Epithelial cell of esophagus (primary cell): Measurements from ENCODE around the gene SPINK9.

Experiments used
- DNase-seq: peaks from one replicate; pipeline ENCODE4 v3.0.0; 2010; ENCODE audit warnings: low read depth
- H3K4me3 ChIP-seq: 2 replicates; pipeline ENCODE4 v1.5.1; 2011; ENCODE audit warnings: mild to moderate bottlenecking, low read length, control low read depth
- CTCF ChIP-seq: IDR thresholded peaks from 2 replicates; pipeline ENCODE4 v1.5.1; 2011; ENCODE audit warnings: low read depth, mild to moderate bottlenecking, low read length, control low read depth, inconsistent platforms; ENCODE audit not compliant: insufficient read depth; ENCODE audit errors: missing control alignments

Gene SPINK9

GRCh38 chr5:148335259-148335658 is at the start of gene SPINK9:
Gene SPINK9, plus strand, starts transcription at chr5:148335559. Its CDS starts 55 bp downstream, at chr5:148335614.
- TF ChIP-seq CTCF, result no peak
- no peak within 1 kb of the TSS for H3K4me3 ChIP-seq
- no peak for DNase-seq

- H3K4me3 ChIP-seq, result no peak overlapping the region
- TF ChIP-seq CTCF, result peak; percentile 66
- DNase-seq, result peak; percentile 46
These were observed 44.8 kb upstream of the SPINK9 start for GRCh38 chr5:148290271-148291195.

GRCh38 chr5:148297731-148298130 is 37.6 kb upstream of the SPINK9 start:
- TF ChIP-seq CTCF, result no peak
- DNase-seq, result peak; percentile 36
- H3K4me3 ChIP-seq, result no peak overlapping the region

GRCh38 chr5:148306446-148306845 is 28.9 kb upstream of the SPINK9 start:
- DNase-seq, result no peak
- TF ChIP-seq CTCF, result peak; percentile 36

GRCh38 chr5:148309019-148309418 is 26.3 kb upstream of the SPINK9 start:
- no peak for TF ChIP-seq CTCF
- DNase-seq, result no peak
- H3K4me3 ChIP-seq, result no peak overlapping the region

More at GRCh38 chr5:148306446-148306845, 28.9 kb upstream of the SPINK9 start:
- H3K4me3 ChIP-seq, result no peak overlapping the region

- no peak for DNase-seq
- no peak for TF ChIP-seq CTCF
- no peak overlapping the region for H3K4me3 ChIP-seq
These were observed 25.6 kb upstream of the SPINK9 start for GRCh38 chr5:148309746-148310145.

GRCh38 chr5:148311484-148311883 is 23.9 kb upstream of the SPINK9 start:
- no peak overlapping the region for H3K4me3 ChIP-seq
- peak; percentile 7 for DNase-seq
- TF ChIP-seq CTCF, result no peak
